ENCODE measurements around the gene CCDC14.
"Not testable (repeated sequence)": the region's sequence is repeated elsewhere in the genome, so short reads cannot be mapped to it uniquely, and the experiment has no call there.

The CCDC14 gene

DNA sequence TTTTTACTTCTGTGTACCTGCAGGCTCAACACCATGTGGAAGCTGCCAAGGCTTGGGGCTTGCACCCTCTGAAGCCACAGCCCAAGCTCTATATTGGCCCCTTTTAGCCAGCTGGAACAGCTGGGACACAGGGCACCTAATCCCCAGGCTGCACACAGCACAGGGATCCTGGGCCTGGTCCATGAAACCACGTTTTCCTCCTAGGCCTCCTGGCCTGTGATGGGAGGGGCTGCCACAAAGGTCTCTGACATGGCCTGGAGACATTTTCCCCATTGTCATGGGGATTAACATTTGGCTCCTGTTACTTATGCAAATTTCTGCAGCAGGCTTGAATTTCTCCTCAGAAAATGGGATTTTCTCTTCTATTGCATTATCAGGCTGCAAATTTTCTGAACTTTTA is 70.0 kb downstream of the CCDC14 start:
- H3K9me3 ChIP-seq (ENCODE audit: low read length); H3K4me3 ChIP-seq (ENCODE audit: low read depth in 1 of 2, low read length in 2 of 2); H3K9ac ChIP-seq (ENCODE audit: low read length); H3K27ac ChIP-seq (ENCODE audit: low read depth, low read length); H3K36me3 ChIP-seq (ENCODE audit: insufficient read depth, low read length); H3K4me1 ChIP-seq (ENCODE audit: insufficient read depth, low read length); H3K27me3 ChIP-seq (ENCODE audit: control insufficient read depth in 1 of 2, insufficient read depth in 2 of 2, low read length in 2 of 2): not testable (repeated sequence)

DNA sequence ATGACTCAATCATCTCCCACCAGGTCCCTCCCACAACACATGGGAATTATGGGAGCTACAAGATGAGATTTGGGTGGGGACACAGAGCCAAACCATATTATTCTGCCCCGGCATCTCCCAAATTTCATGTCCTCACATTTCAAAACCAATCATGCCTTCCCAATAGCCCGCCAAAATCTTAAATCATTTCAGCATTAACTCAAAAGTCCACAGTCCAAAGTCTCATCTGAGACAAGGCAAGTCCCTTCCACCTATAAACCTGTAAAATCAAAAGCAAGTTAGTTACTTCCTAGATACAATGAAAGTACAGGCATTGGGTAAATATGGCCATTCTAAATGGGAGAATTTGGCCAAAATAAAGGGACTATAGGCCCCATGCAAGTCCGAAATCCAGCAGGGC is 70.9 kb downstream of the CCDC14 start:
- not testable (repeated sequence) for H3K9ac ChIP-seq (ENCODE audit: low read length); H3K4me1 ChIP-seq (ENCODE audit: insufficient read depth, low read length); H3K36me3 ChIP-seq (ENCODE audit: insufficient read depth, low read length); H3K27me3 ChIP-seq (ENCODE audit: control insufficient read depth in 1 of 2, insufficient read depth in 2 of 2, low read length in 2 of 2); H3K9me3 ChIP-seq (ENCODE audit: low read length); H3K4me3 ChIP-seq (ENCODE audit: low read depth in 1 of 2, low read length in 2 of 2); H3K27ac ChIP-seq (ENCODE audit: low read depth, low read length)

DNA sequence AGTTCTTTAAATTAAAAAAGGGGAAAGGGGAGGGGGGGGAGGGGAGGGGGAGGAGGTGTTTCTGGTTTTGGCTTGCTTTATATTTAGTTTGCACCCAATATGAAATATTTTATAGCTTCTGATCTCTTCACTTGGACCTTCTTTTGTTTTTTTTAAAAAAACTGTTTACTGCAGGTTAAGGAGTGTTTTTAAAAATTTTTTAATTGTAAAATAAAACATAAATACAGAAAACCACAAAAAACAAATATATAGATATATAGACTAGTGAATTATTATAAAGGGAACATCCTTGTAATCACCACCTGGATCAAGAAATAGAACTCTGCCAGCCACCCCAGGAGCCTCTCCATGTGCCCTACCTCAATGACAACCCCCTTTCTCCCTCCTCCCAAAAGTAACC is 76.0 kb downstream of the CCDC14 start:
- H3K4me3 ChIP-seq (ENCODE audit: low read depth in 1 of 2, low read length in 2 of 2), result no peak overlapping the region
- no peak overlapping the region for H3K27ac ChIP-seq (ENCODE audit: low read depth, low read length)
- H3K4me1 ChIP-seq (ENCODE audit: insufficient read depth, low read length), result peaks cover 5% of the 10 kb centered on the region
- no peak overlapping the region for H3K9ac ChIP-seq (ENCODE audit: low read length)
- H3K9me3 ChIP-seq (ENCODE audit: low read length), result no peaks in the 10 kb centered on the region
- peaks cover 0 to 6% of the 10 kb centered on the region in 2 donors for H3K27me3 ChIP-seq (ENCODE audit: control insufficient read depth in 1 of 2, insufficient read depth in 2 of 2, low read length in 2 of 2)
- H3K36me3 ChIP-seq (ENCODE audit: insufficient read depth, low read length), result no peaks in the 10 kb centered on the region

DNA sequence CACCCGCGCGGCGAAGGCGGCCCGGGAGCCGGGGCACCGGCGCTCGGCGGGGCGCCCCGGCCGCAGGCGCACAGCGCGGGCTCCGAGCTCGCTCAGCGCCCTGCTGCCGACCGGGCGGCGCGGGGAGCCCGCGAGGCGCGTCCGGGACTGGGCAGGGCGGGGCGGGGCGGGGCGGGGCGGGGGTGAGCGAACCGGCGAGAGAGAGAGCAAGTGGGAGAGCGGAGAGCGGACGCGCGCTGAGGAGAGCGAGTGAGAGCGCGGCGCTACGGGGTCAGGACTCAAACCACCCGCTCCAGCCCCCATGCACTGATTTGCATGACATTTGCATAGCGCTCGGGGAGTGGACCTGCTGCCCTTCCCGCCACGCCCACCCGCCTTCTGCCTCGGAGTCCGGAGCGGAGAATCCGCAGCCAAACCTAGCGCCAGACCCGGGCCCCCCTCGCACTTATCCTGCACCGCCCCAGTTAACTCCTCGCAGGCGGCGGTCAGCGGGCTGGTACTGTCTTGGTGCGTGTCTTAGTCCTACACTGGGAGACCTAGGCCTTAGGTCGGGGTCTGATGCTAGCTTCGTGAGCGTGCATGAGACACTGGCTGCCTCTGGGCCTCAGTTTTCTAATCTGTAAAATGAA is 76.7 kb downstream of the CCDC14 start, which contains the start of gene MYLK:
Gene MYLK, minus strand, starts transcription at position 130 of the 629 bp plus-strand sequence. CDS start 90,491 bp downstream, outside the sequence.
- no peaks in the 10 kb centered on the region for H3K36me3 ChIP-seq (ENCODE audit: insufficient read depth, low read length)
- peak within 1 kb of the TSS; percentile 63 for H3K27ac ChIP-seq (ENCODE audit: low read depth, low read length)

DNA sequence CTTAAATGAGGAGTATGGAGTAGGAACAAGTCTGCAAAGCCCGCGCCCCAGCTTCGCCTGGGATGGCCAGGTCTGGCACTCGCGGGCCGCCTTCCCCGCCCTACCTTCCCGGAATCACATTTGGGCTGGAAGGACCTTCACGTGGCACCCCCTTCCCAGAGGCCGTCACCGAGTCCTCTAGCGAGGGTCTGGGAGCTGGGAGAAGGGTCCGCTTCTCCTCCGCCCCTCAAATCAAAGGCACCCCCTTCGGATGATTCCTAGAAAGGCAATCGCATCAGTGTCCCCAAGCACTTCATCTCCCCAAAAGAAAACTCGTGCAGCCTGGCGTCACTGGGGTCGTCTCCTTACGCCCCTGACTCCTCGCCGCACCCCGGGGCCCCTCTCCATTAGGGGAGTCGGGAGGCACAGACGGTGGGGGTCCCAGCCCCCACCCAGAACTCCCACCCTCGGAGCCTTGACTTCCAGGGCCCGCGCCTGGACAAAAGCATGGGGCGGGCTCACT is 77.3 kb downstream of the CCDC14 start:
- Histone ChIP-seq H3K9ac (ENCODE audit: low read length) (no peak overlapping the region), H3K27ac (ENCODE audit: low read depth, low read length) (peak overlapping the region; percentile 63)

More for the DNA sequence above, 76.7 kb downstream of the CCDC14 start, which contains the start of gene MYLK:
- Histone ChIP-seq H3K27me3 (ENCODE audit: control insufficient read depth in 1 of 2, insufficient read depth in 2 of 2, low read length in 2 of 2) (peaks cover 0 to 6% of the 10 kb centered on the region in 2 donors), H3K4me3 (ENCODE audit: low read depth in 1 of 2, low read length in 2 of 2) (peak within 1 kb of the TSS; percentile 66 to 83), H3K9me3 (ENCODE audit: low read length) (no peaks in the 10 kb centered on the region), H3K9ac (ENCODE audit: low read length) (no peak within 1 kb of the TSS), H3K4me1 (ENCODE audit: insufficient read depth, low read length) (peaks cover 5% of the 10 kb centered on the region)

DNA sequence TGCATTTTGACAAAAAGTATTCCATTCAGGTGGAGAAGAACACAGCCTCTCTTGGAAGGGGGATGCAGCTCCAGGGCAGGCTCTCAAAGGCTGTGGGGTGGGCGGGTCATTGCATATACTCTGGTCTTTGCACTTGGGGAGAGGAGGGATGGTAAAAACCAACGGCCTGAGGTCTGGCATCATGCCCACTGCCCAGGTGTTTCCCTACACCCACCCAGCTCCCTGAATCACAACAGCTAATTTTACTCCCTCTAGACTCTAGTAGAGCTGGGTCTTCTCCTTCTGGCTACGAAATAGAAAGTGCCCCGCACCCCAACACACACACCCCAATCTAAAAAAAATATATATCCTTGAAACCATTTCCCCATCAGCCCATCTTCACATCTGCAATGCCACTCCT is 77.9 kb downstream of the CCDC14 start:
- peak overlapping the region; percentile 66 to 83 for H3K4me3 ChIP-seq (ENCODE audit: low read depth in 1 of 2, low read length in 2 of 2)
- H3K9ac ChIP-seq (ENCODE audit: low read length), result no peak overlapping the region

More for the DNA sequence above, 77.3 kb downstream of the CCDC14 start:
- Histone ChIP-seq H3K9me3 (ENCODE audit: low read length) (no peaks in the 10 kb centered on the region), H3K36me3 (ENCODE audit: insufficient read depth, low read length) (no peaks in the 10 kb centered on the region), H3K27me3 (ENCODE audit: control insufficient read depth in 1 of 2, insufficient read depth in 2 of 2, low read length in 2 of 2) (peaks cover 0 to 6% of the 10 kb centered on the region in 2 donors), H3K4me3 (ENCODE audit: low read depth in 1 of 2, low read length in 2 of 2) (peak overlapping the region; percentile 66 to 83), H3K4me1 (ENCODE audit: insufficient read depth, low read length) (peaks cover 5% of the 10 kb centered on the region)

DNA sequence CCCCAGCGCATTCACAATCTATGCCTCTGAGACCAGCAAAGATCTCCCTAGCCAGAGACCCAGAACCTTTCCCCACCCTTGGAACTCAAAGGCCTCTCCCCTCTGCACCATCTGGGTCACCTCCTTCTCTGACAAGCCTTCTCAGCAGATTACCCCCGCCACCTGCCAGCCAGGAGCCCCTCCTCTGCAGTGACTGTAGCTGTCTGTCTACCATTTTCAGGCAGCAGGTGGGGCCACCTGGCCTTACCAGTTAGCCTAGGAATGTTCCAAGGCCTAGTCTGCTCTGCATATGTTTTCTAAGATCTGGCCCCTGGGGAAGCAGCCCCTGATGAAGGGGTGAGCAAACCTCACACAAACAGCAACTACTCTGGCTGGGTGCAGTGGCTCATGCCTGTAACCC is 79.3 kb downstream of the CCDC14 start:
- Histone ChIP-seq H3K9ac (ENCODE audit: low read length) (no peak overlapping the region), H3K9me3 (ENCODE audit: low read length) (no peaks in the 10 kb centered on the region), H3K4me1 (ENCODE audit: insufficient read depth, low read length) (peaks cover 5% of the 10 kb centered on the region), H3K27me3 (ENCODE audit: control insufficient read depth in 1 of 2, insufficient read depth in 2 of 2, low read length in 2 of 2) (peaks cover 0 to 6% of the 10 kb centered on the region in 2 donors), H3K27ac (ENCODE audit: low read depth, low read length) (no peak overlapping the region), H3K36me3 (ENCODE audit: insufficient read depth, low read length) (no peaks in the 10 kb centered on the region), H3K4me3 (ENCODE audit: low read depth in 1 of 2, low read length in 2 of 2) (no peak overlapping the region)

More for the DNA sequence above, 77.9 kb downstream of the CCDC14 start:
- peaks cover 5% of the 10 kb centered on the region for H3K4me1 ChIP-seq (ENCODE audit: insufficient read depth, low read length)
- H3K36me3 ChIP-seq (ENCODE audit: insufficient read depth, low read length), result no peaks in the 10 kb centered on the region
- no peaks in the 10 kb centered on the region for H3K9me3 ChIP-seq (ENCODE audit: low read length)
- no peak overlapping the region for H3K27ac ChIP-seq (ENCODE audit: low read depth, low read length)
- H3K27me3 ChIP-seq (ENCODE audit: control insufficient read depth in 1 of 2, insufficient read depth in 2 of 2, low read length in 2 of 2), result peaks cover 0 to 6% of the 10 kb centered on the region in 2 donors

DNA sequence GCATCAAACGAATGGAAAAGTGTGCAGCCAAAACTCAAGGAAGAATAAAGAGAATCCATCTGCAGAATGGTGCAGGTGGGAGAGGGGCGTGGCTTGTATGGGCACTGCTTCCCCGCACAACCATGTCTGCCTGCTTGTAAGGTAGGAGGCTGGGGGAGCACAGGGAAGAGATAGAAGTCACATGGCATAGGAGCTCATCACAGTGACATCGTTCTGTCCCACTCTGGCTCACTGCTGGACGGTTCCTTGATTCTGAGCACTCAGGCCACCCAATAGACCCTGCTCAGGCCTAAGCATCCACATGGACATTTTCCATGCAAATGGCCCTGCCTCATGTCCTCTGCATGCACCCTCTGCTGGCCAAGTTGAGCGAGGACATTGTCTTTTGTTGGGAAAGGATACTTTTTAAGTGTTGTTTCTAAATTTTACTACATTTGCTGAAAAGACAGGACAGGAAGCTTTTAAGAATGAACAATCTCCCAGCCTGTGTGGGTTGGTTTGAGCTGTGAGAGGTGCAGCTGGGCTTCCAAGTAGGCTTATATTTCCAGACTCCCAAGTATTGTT is 79.9 kb downstream of the CCDC14 start:
- Histone ChIP-seq H3K4me1 (ENCODE audit: insufficient read depth, low read length) (peaks cover 5% of the 10 kb centered on the region), H3K36me3 (ENCODE audit: insufficient read depth, low read length) (no peaks in the 10 kb centered on the region), H3K27ac (ENCODE audit: low read depth, low read length) (no peak overlapping the region), H3K27me3 (ENCODE audit: control insufficient read depth in 1 of 2, insufficient read depth in 2 of 2, low read length in 2 of 2) (peaks cover 0 to 6% of the 10 kb centered on the region in 2 donors), H3K4me3 (ENCODE audit: low read depth in 1 of 2, low read length in 2 of 2) (no peak overlapping the region), H3K9ac (ENCODE audit: low read length) (no peak overlapping the region), H3K9me3 (ENCODE audit: low read length) (no peaks in the 10 kb centered on the region)

DNA sequence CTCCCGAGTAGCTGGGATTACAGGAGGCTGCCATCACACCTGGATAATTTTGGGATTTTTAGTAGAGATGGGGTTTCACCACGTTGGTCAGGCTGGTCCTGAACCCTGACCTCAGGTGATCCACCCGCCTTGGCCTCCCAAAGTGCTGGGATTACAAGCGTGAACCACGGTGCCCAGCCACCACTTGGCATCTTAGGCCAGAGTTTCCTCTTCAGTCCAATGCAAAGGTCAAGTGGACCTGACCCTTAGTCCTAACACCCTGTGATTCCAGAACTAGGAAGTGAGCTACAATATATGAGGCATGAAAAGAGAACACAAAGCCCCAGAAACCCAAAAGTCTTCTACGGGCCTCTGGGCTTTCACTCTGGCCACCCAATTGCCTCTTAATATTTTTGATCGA is 82.2 kb downstream of the CCDC14 start:
- no peak overlapping the region for H3K27ac ChIP-seq (ENCODE audit: low read depth, low read length)
- no peaks in the 10 kb centered on the region for H3K36me3 ChIP-seq (ENCODE audit: insufficient read depth, low read length)
- H3K4me3 ChIP-seq (ENCODE audit: low read depth in 1 of 2, low read length in 2 of 2), result no peak overlapping the region
- peaks cover 0 to 5% of the 10 kb centered on the region in 2 donors for H3K27me3 ChIP-seq (ENCODE audit: control insufficient read depth in 1 of 2, insufficient read depth in 2 of 2, low read length in 2 of 2)
- no peaks in the 10 kb centered on the region for H3K9me3 ChIP-seq (ENCODE audit: low read length)
- no peak overlapping the region for H3K9ac ChIP-seq (ENCODE audit: low read length)
- peaks cover 5% of the 10 kb centered on the region for H3K4me1 ChIP-seq (ENCODE audit: insufficient read depth, low read length)

DNA sequence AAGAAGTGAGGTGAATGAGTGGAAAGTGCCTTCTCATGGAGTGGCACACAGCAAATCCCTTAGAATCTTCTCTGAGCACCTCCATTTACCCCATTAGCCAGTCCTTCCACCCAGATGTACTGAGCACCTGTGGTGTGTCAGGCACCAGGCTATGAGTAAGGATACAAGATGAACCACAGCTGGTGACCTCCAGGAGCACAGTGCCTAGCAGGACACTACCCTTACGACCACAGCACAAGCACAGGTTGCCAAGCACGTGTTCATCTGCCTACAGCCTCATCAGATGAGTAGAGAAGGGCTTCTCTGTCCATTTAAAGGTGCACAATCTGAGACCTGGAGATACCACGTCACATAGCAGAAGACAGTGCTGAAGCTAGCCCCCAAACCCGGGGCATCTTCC is 83.1 kb downstream of the CCDC14 start:
- Histone ChIP-seq H3K27ac (ENCODE audit: low read depth, low read length) (no peak overlapping the region), H3K4me3 (ENCODE audit: low read depth in 1 of 2, low read length in 2 of 2) (no peak overlapping the region)

DNA sequence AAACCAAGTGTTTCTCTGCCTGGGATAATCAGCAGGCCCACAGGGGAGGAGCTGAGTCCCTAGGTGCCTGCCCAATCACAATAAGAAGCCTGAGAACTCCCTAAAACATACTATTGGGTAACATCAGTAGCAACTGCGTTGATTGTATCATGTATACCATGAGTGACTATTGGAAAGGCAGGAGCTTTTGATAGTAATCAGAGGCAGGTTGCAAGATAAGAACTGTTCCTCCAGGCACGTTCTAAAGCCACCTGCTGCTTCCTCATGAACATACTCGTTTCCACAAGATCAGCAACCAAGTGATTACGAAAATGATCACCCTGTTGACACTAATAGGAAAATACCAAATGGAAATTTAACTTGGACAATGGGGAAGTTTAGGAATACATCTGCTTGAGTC is 83.6 kb downstream of the CCDC14 start:
- Histone ChIP-seq H3K4me3 (ENCODE audit: low read depth in 1 of 2, low read length in 2 of 2) (no peak overlapping the region), H3K9ac (ENCODE audit: low read length) (no peak overlapping the region), H3K27ac (ENCODE audit: low read depth, low read length) (no peak overlapping the region), H3K9me3 (ENCODE audit: low read length) (no peaks in the 10 kb centered on the region), H3K36me3 (ENCODE audit: insufficient read depth, low read length) (no peaks in the 10 kb centered on the region), H3K27me3 (ENCODE audit: control insufficient read depth in 1 of 2, insufficient read depth in 2 of 2, low read length in 2 of 2) (no peaks in the 10 kb centered on the region), H3K4me1 (ENCODE audit: insufficient read depth, low read length) (no peaks in the 10 kb centered on the region)

More for the DNA sequence above, 83.1 kb downstream of the CCDC14 start:
- Histone ChIP-seq H3K9me3 (ENCODE audit: low read length) (no peaks in the 10 kb centered on the region), H3K9ac (ENCODE audit: low read length) (no peak overlapping the region), H3K27me3 (ENCODE audit: control insufficient read depth in 1 of 2, insufficient read depth in 2 of 2, low read length in 2 of 2) (no peaks in the 10 kb centered on the region), H3K36me3 (ENCODE audit: insufficient read depth, low read length) (no peaks in the 10 kb centered on the region), H3K4me1 (ENCODE audit: insufficient read depth, low read length) (no peaks in the 10 kb centered on the region)

DNA sequence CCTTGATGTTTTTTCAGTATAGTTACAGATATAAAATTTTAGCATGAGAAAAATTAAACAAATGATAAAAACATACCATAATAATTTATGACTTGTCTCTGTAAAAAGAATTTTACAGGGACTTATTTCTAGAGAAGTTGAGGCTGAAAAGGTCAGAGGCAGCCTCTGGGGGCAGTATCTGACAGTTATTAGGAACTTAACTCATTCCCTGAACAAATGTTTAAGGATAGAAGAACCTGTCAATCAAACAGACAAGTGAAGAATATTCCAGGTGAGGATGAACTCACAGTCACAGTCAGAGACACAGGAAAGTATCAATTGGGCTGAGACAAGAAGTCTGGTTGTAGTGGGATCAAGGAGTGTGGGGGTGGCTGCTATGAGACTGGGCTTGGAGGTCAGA is 84.2 kb downstream of the CCDC14 start:
- H3K9me3 ChIP-seq (ENCODE audit: low read length), result no peaks in the 10 kb centered on the region
- H3K27me3 ChIP-seq (ENCODE audit: control insufficient read depth in 1 of 2, insufficient read depth in 2 of 2, low read length in 2 of 2), result no peaks in the 10 kb centered on the region
- no peak overlapping the region for H3K27ac ChIP-seq (ENCODE audit: low read depth, low read length)
- H3K4me1 ChIP-seq (ENCODE audit: insufficient read depth, low read length), result no peaks in the 10 kb centered on the region
- no peaks in the 10 kb centered on the region for H3K36me3 ChIP-seq (ENCODE audit: insufficient read depth, low read length)
- H3K4me3 ChIP-seq (ENCODE audit: low read depth in 1 of 2, low read length in 2 of 2), result no peak overlapping the region
- H3K9ac ChIP-seq (ENCODE audit: low read length), result no peak overlapping the region
